22Rv1 (cell line): ENCODE results near the gene B4GALT5.

Experiments used
- CTCF ChIP-seq: fragments of 450-650 bp; IDR thresholded peaks from 2 replicates; pipeline ENCODE4 v1.5.1; 2017; ENCODE audit warnings: mild to moderate bottlenecking
- ZFX ChIP-seq: fragments of 450-650 bp; IDR thresholded peaks from 2 replicates; pipeline ENCODE4 v1.6.1; 2017; ENCODE audit warnings: antibody characterized with exemption, borderline replicate concordance

- TF ChIP-seq CTCF (no peak), ZFX (no peak)
These were observed 122.3 kb downstream of the B4GALT5 start for GRCh38 chr20:49591217-49591865.
